Left lung (tissue), 14 donors: Measurements from ENCODE around the gene GPHN. TPM values are rescaled to one million over a fixed set of nuclear protein-coding genes. Genes with fewer than 3 reads are reported as not detected.

Source experiments
- ATAC-seq: fragments of 200-7000 bp; cut with Tn5 transposase; one replicate; pipeline ENCODE4 v1.9.1; 2020; ENCODE audit warnings: moderate library complexity
- DNase-seq, 4 donors: peaks; one replicate each; pipeline ENCODE4 v3.0.0-alpha.2; 2013 to 2020
- H3K27ac ChIP-seq, 2 donors: fragments of 200-600 bp; sonication (generic) in 1 of 2; one replicate each; pipeline versions ENCODE4 v1.5.0 to v1.8.0; 2020 to 2021
- H3K27me3 ChIP-seq, 2 donors: fragments of 200-600 bp; sonication (generic) in 1 of 2; one replicate each; pipeline versions ENCODE4 v1.5.0 to v1.8.0; 2020 to 2021
- H3K36me3 ChIP-seq, 2 donors: fragments of 200-600 bp; sonication (generic) in 1 of 2; one replicate each; pipeline versions ENCODE4 v1.5.0 to v1.8.0; 2020 to 2021
- H3K4me1 ChIP-seq, 2 donors: fragments of 200-600 bp; one replicate each; pipeline ENCODE4 v1.8.0; 2021
- H3K4me3 ChIP-seq, 2 donors: fragments of 200-600 bp; sonication (generic) in 1 of 2; one replicate each; pipeline versions ENCODE4 v1.5.0 to v1.8.0; 2020 to 2021; ENCODE audit warnings: mild to moderate bottlenecking in 1 of 2
- H3K9me3 ChIP-seq, 2 donors: fragments of 200-600 bp; sonication (generic) in 1 of 2; one replicate each; pipeline versions ENCODE4 v1.5.0 to v1.8.0; 2020 to 2021
- intact Hi-C, 2 donors: fragments of 100-400 bp; cut with DNase I; formaldehyde crosslinking; loops; one replicate each; pipeline versions ENCODE4 v1.11.2 to v1.14.2; 2022
- long read RNA-seq, 12 donors: library from polyadenylated mRNA in 2 of 12; unstranded in 2 of 12; transcript quantifications; one replicate each; pipeline ENCODE4 v2.0.0 and lab custom pipeline, GENCODE V29; 2019 to 2026
- polyA plus RNA-seq, 6 donors: library from polyadenylated mRNA; unstranded; fragments of 120-200 nt; gene quantifications; one replicate each; pipeline ENCODE4 v1.2.1, GENCODE V29; 2013; ENCODE audit not compliant: insufficient read length in 6 of 6
- total RNA-seq, 2 donors: library from RNA; stranded (reverse); fragmentation: NEBNext Ultra II Directional; extraction: Animal tissue kit (Norgen Biotek cat#: 25700); gene quantifications; one replicate each; pipeline ENCODE4 v1.2.1, GENCODE V29; 2021
- TF ChIP-seq, protein P1 (sequence below), 2 donors: fragments of 200-600 bp; sonication (generic) in 1 of 2; IDR thresholded peaks; one replicate each; pipeline versions ENCODE4 v1.5.0 to v1.8.0; 2021; ENCODE audit warnings: antibody characterized with exemption in 2 of 2
- donor health status: DM: no; HTN: yes; CAD: no.
- donor health status: DM: no; HTN: no; CAD: no.

The GPHN gene
- total RNA-seq (10 to 100 TPM; 24.5 to 31.1 TPM), polyA plus RNA-seq (10 to 100 TPM; 22.6 to 29.9 (median 25.4) TPM)
- long read RNA-seq, donor 1: 0 reads
- long read RNA-seq, donor 2, full-length matches to known transcripts: 2 of 2 reads
- long read RNA-seq, donor 2, partial matches to known transcripts: 0 of 2 reads
- long read RNA-seq, donor 2, other reads (novel, unspliced or antisense): 0 of 2 reads
- long read RNA-seq, donor 3: 0 reads
- long read RNA-seq, donor 4, partial matches to known transcripts: 0 of 1 reads
- long read RNA-seq, donor 4, other reads (novel, unspliced or antisense): 1 of 1 reads
- long read RNA-seq, donor 5, full-length matches to known transcripts: 2 of 2 reads
- long read RNA-seq, donor 5, partial matches to known transcripts: 0 of 2 reads
- long read RNA-seq, donor 5, other reads (novel, unspliced or antisense): 0 of 2 reads
- long read RNA-seq, donor 6, full-length matches to known transcripts: 2 of 2 reads
- long read RNA-seq, donor 6, partial matches to known transcripts: 0 of 2 reads
- long read RNA-seq, donor 6, other reads (novel, unspliced or antisense): 0 of 2 reads
- long read RNA-seq, donor 7: 0 reads
- long read RNA-seq, donor 8, full-length matches to known transcripts: 2 of 2 reads
- long read RNA-seq, donor 8, partial matches to known transcripts: 0 of 2 reads
- long read RNA-seq, donor 8, other reads (novel, unspliced or antisense): 0 of 2 reads
- long read RNA-seq, donor 9, full-length matches to known transcripts: 1 of 1 reads
- long read RNA-seq, donor 9, partial matches to known transcripts: 0 of 1 reads
- long read RNA-seq, donor 9, other reads (novel, unspliced or antisense): 0 of 1 reads
- long read RNA-seq, donor 10, partial matches to known transcripts: 0 of 1 reads
- long read RNA-seq, donor 10, other reads (novel, unspliced or antisense): 1 of 1 reads
- long read RNA-seq, donor 11, full-length matches to known transcripts: 8 of 8 reads
- long read RNA-seq, donor 11, partial matches to known transcripts: 0 of 8 reads
- long read RNA-seq, donor 11, other reads (novel, unspliced or antisense): 0 of 8 reads
- long read RNA-seq, donor 12, full-length matches to known transcripts: 2 of 2 reads
- long read RNA-seq, donor 12, partial matches to known transcripts: 0 of 2 reads
- long read RNA-seq, donor 12, other reads (novel, unspliced or antisense): 0 of 2 reads

DNA sequence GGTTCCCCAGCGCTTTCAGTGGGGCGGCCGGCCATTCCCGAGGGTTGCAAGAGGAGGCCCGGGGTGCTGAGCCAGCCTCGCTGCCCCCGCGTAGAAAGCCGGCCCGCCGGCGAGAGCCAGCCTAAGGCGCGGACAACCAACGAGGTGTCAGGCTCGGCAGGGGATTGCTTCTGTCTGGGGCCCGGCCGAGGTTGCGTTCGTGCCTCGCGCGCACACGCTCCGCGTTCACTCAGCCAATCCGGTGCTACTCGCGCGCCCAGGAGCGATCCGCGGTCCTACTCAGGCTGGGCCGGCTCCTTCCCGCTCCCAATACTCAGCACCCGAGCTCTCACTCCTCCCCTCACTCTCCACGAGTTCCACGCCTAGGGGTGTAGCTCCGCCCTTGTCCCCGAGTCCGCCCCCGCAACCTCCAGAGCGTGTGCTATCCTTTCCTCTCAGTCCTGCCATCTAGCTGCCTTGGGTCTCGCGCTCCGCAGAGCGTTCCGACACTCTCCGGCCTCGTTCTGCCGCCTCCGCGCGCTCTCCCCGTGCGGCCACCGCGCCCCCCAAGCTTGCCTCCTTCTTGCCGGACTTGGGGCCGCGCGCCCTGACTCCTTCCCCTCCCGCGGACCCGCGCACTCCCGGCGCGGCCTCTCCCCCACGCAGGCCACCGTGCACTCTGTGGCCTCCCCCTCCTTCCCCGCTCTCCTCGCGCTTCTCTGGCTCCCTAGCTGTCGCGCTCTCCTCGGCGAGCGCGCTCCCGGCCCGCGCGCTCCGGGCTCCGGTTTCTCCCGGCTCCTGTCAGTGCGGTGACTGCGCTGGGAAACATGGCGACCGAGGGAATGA, at the start of gene GPHN:
Gene GPHN, plus strand, starts transcription at position 426 of the 825 bp plus-strand sequence.
- Histone ChIP-seq H3K36me3 (no peaks in the 10 kb centered on the region), H3K9me3 (no peaks in the 10 kb centered on the region), H3K4me1 (peaks cover 10 to 22% of the 10 kb centered on the region in 2 donors), H3K4me3 (peak within 1 kb of the TSS; percentile 66 to 86), H3K27me3 (peaks cover 0 to 18% of the 10 kb centered on the region in 2 donors), H3K27ac (peak within 1 kb of the TSS; percentile 82 to 90)
- DNase-seq (peak; percentile 96 to 98 (median 98)), ATAC-seq (peak; percentile 96)
- TF ChIP-seq, protein P1, sequence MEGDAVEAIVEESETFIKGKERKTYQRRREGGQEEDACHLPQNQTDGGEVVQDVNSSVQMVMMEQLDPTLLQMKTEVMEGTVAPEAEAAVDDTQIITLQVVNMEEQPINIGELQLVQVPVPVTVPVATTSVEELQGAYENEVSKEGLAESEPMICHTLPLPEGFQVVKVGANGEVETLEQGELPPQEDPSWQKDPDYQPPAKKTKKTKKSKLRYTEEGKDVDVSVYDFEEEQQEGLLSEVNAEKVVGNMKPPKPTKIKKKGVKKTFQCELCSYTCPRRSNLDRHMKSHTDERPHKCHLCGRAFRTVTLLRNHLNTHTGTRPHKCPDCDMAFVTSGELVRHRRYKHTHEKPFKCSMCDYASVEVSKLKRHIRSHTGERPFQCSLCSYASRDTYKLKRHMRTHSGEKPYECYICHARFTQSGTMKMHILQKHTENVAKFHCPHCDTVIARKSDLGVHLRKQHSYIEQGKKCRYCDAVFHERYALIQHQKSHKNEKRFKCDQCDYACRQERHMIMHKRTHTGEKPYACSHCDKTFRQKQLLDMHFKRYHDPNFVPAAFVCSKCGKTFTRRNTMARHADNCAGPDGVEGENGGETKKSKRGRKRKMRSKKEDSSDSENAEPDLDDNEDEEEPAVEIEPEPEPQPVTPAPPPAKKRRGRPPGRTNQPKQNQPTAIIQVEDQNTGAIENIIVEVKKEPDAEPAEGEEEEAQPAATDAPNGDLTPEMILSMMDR (IDR thresholded peaks at IDR 0.05): no peak
- intact Hi-C loops: no loop called here

DNA sequence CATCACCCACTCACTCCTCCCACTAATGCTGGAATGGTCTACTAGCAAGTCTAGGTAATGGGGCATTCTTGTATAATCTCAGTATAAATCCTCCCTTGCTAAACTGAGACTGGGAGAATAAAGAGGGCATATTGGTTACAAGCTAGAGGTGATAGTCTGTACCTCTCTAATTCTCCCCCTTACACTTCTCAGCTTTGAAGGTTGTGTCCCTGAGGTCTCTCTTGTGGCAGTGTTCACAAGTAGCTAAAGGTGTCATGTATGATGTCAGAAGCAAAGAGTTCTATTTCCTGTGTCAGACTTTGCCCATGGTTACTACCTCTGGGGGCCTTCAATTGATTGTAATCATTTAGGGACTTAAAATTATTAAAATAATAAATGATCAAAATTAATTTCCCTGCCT, 48.3 kb upstream of the GPHN start:
- intact Hi-C loops: no loop called here
- no peak for ATAC-seq
- Histone ChIP-seq H3K36me3 (no peaks in the 10 kb centered on the region), H3K27ac (no peak overlapping the region), H3K9me3 (no peaks in the 10 kb centered on the region), H3K4me1 (no peaks in the 10 kb centered on the region), H3K4me3 (no peak overlapping the region), H3K27me3 (no peaks in the 10 kb centered on the region)
- no peak for DNase-seq
- TF ChIP-seq, protein P1 (IDR thresholded peaks at IDR 0.05): no peak

DNA sequence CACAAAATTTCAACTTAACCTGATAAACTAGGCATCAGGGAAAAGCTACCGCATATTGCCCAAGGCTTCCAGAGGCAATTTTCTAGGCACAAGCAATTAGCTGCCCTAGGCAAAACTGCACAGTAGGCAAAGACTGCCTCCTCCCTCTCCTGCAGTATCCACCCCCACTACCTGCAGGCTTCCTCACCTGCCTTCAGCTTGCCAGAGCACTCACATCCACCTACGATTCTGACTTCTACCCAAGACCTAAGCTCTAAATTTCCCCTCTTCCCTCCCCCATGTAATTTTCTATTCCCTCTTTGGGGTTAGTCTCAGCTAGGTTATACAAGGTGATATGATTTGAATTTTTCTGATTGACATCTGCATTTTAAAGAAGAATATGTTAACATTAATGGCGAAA, 43.7 kb upstream of the GPHN start:
- H3K4me3 ChIP-seq: no peak overlapping the region
- H3K27ac ChIP-seq: no peak overlapping the region
- intact Hi-C loops: no loop called here
- peaks cover 0 to 9% of the 10 kb centered on the region in 2 donors for H3K9me3 ChIP-seq
- H3K27me3 ChIP-seq: no peaks in the 10 kb centered on the region
- ATAC-seq (no peak), DNase-seq (no peak)
- TF ChIP-seq, protein P1 (IDR thresholded peaks at IDR 0.05): no peak
- no peaks in the 10 kb centered on the region for H3K36me3 ChIP-seq
- H3K4me1 ChIP-seq: no peaks in the 10 kb centered on the region

DNA sequence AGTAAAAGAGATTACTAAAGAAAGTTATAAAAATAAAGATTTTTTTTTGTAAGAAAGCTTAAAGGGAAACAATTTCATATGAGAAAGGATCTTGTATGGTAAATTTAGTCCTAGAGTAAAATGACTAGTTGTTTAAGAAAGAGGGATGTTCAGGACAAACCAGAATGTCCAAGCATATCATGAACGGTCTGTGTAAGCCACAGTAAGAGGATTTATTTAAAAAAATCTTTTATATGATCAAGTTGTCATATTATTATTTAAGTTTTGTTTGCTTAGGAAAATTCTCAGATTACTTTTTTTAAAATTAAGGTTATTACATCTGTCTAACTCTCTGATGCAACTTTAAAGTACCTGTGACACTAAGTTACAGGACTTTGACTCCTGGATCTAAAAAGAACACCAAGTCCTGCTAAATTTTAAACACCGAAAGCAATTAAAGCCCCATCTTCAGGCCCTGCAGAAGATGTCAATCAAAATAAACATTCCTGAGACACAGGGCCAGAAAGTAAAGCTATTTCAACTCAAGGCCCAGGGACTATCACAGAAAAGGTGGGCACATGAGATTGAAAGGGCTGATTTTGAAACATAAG, 39.1 kb upstream of the GPHN start:
- Histone ChIP-seq H3K36me3 (no peaks in the 10 kb centered on the region), H3K27me3 (no peaks in the 10 kb centered on the region), H3K4me3 (no peak overlapping the region), H3K4me1 (no peaks in the 10 kb centered on the region), H3K9me3 (peaks cover 0 to 37% of the 10 kb centered on the region in 2 donors), H3K27ac (no peak overlapping the region)
- DNase-seq: no peak
- TF ChIP-seq, protein P1 (IDR thresholded peaks at IDR 0.05): no peak
- intact Hi-C loops: no loop called here
- no peak for ATAC-seq
